ENCODE results near the gene CADM2. TPM values are rescaled to one million over a fixed set of nuclear protein-coding genes. Genes with fewer than 3 reads are reported as not detected.

The CADM2 gene
- total and polyA plus RNA-seq, 12 donors, result 0.10 to 12.6 (median 2.2) TPM

- no peak for TF ChIP-seq CTCF (IDR thresholded peaks at IDR 0.05)
- TF ChIP-seq POLR2A (IDR thresholded peaks at IDR 0.05), result no peak
- intact Hi-C loops (cut with DNase I), result no loop called here
- WGBS, 4 donors, result 95 to 98% (median 97%) methylated on average over 1 of the region's 1 CpG
- H3K36me3 ChIP-seq (replicated peaks in 1 of 2), result no peaks in the 10 kb centered on the region
- no peaks in the 10 kb centered on the region for H3K9me3 ChIP-seq (replicated peaks in 1 of 3)
- no peak overlapping the region for H3K4me3 ChIP-seq
- no peaks in the 10 kb centered on the region for H3K4me1 ChIP-seq (replicated peaks in 1 of 2)
- H3K27me3 ChIP-seq, result no peaks in the 10 kb centered on the region
- no peak for DNase-seq
- no peak overlapping the region for H3K27ac ChIP-seq
Measured at GRCh38 chr3:85251766-85252165, 293.0 kb downstream of the CADM2 start.

- H3K4me1 ChIP-seq (replicated peaks in 1 of 2), result no peaks in the 10 kb centered on the region
- no peaks in the 10 kb centered on the region for H3K36me3 ChIP-seq (replicated peaks in 1 of 2)
- H3K9me3 ChIP-seq (replicated peaks in 1 of 3), result no peaks in the 10 kb centered on the region
- TF ChIP-seq POLR2A (IDR thresholded peaks at IDR 0.05) (no peak), CTCF (IDR thresholded peaks at IDR 0.05) (no peak)
- 21 to 32% (median 26%) methylated on average over 1 of the region's 1 CpG for WGBS, 4 donors
- H3K4me3 ChIP-seq, result no peak overlapping the region
- no peaks in the 10 kb centered on the region for H3K27me3 ChIP-seq
- intact Hi-C loops (cut with DNase I), result no loop called here
- no peak for DNase-seq
- H3K27ac ChIP-seq, result no peak overlapping the region
Measured at GRCh38 chr3:85252686-85253085, 293.9 kb downstream of the CADM2 start.

DNA sequence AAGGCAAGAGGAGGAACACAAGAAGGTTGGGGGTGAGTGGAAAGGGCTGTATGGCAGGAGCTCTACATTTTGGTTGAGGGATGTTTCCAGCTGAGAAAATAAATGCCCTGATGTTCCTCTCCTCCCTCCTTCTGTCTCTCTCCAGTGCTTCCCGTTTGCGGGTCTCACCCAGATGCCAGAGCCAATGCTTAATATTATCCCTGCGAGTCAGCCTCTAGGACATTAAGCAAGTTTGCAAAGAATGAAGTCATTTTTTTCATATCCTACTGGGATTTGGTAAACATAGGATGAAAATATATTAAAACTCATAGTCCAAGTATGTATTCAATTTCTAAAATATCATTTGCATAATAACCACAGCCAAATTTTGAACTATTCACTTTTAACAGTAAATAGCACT, 295.9 kb downstream of the CADM2 start:
- DNase-seq, result no peak
- Histone ChIP-seq H3K36me3 (replicated peaks in 1 of 2) (no peaks in the 10 kb centered on the region), H3K4me3 (no peak overlapping the region), H3K27me3 (no peaks in the 10 kb centered on the region), H3K27ac (no peak overlapping the region), H3K9me3 (replicated peaks in 1 of 3) (no peaks in the 10 kb centered on the region), H3K4me1 (replicated peaks in 1 of 2) (no peaks in the 10 kb centered on the region)
- TF ChIP-seq POLR2A (IDR thresholded peaks at IDR 0.05) (no peak), CTCF (IDR thresholded peaks at IDR 0.05) (no peak)
- 69 to 80% (median 73%) methylated on average over 3 of the region's 3 CpGs for WGBS, 4 donors
- intact Hi-C loops (cut with DNase I), result no loop called here

- Histone ChIP-seq H3K36me3 (replicated peaks in 1 of 2) (no peaks in the 10 kb centered on the region), H3K27me3 (no peaks in the 10 kb centered on the region), H3K4me3 (no peak overlapping the region), H3K4me1 (replicated peaks in 1 of 2) (no peaks in the 10 kb centered on the region), H3K9me3 (replicated peaks in 1 of 3) (no peaks in the 10 kb centered on the region), H3K27ac (no peak overlapping the region)
- WGBS, 4 donors, result 37 to 50% (median 45%) methylated on average over 4 of the region's 4 CpGs
- TF ChIP-seq POLR2A (IDR thresholded peaks at IDR 0.05) (no peak), CTCF (IDR thresholded peaks at IDR 0.05) (no peak)
- intact Hi-C loops (cut with DNase I), result no loop called here
- DNase-seq, result no peak
Measured at GRCh38 chr3:85255949-85256348, 297.2 kb downstream of the CADM2 start.

Measured in adrenal gland (tissue), 12 donors.